ENCODE results near the gene MSI2. TPM values are rescaled to one million over a fixed set of nuclear protein-coding genes. Genes with fewer than 3 reads are reported as not detected.

MSI2 gene
- total RNA-seq, 1 donor from 2014 or later = 23.1 TPM

GRCh38 chr17:57519800-57520199 is 263.5 kb downstream of the MSI2 start:
- DNase-seq (ENCODE audit: low spot score) = no peak
- Mint-ChIP-seq H3K36me3 (ENCODE audit: low read depth) (no peaks in the 10 kb centered on the region), H3K9me3 (ENCODE audit: low read depth) (peaks cover 4% of the 10 kb centered on the region), H3K4me3 (ENCODE audit: unreplicated experiment) (no peak overlapping the region), H3K27me3 (ENCODE audit: low read depth) (no peaks in the 10 kb centered on the region), H3K4me1 (ENCODE audit: low read depth) (peaks cover 35% of the 10 kb centered on the region), H3K27ac (ENCODE audit: unreplicated experiment) (no peak overlapping the region)
- TF ChIP-seq, protein P1, sequence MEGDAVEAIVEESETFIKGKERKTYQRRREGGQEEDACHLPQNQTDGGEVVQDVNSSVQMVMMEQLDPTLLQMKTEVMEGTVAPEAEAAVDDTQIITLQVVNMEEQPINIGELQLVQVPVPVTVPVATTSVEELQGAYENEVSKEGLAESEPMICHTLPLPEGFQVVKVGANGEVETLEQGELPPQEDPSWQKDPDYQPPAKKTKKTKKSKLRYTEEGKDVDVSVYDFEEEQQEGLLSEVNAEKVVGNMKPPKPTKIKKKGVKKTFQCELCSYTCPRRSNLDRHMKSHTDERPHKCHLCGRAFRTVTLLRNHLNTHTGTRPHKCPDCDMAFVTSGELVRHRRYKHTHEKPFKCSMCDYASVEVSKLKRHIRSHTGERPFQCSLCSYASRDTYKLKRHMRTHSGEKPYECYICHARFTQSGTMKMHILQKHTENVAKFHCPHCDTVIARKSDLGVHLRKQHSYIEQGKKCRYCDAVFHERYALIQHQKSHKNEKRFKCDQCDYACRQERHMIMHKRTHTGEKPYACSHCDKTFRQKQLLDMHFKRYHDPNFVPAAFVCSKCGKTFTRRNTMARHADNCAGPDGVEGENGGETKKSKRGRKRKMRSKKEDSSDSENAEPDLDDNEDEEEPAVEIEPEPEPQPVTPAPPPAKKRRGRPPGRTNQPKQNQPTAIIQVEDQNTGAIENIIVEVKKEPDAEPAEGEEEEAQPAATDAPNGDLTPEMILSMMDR (IDR thresholded peaks at IDR 0.05) = no peak

DNA sequence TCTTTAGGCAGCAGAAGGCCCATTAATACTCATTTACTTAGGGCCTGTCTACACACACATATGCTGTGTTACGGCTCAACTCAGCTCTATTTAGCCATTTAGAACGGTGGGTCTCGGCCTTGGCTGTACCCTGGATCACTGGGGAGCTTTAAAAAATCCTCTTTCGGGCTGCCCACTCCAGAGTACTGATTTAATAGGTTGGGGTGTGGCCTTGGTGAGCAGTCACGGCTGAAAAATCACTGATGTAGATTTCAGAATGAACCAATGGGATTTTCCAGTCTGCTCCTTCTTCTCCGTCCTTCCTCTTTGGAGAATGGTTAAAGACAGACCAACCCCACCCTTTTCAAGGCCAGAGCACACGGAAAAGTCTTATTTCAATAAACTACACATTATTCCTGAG is 265.3 kb downstream of the MSI2 start:
- no peaks in the 10 kb centered on the region for H3K9me3 Mint-ChIP-seq (ENCODE audit: low read depth)
- TF ChIP-seq, protein P1 (IDR thresholded peaks at IDR 0.05) = no peak
- no peaks in the 10 kb centered on the region for H3K36me3 Mint-ChIP-seq (ENCODE audit: low read depth)
- DNase-seq (ENCODE audit: low spot score) = no peak
- no peaks in the 10 kb centered on the region for H3K27me3 Mint-ChIP-seq (ENCODE audit: low read depth)
- H3K4me3 Mint-ChIP-seq (ENCODE audit: unreplicated experiment) = no peak overlapping the region
- H3K4me1 Mint-ChIP-seq (ENCODE audit: low read depth) = peaks cover 40% of the 10 kb centered on the region
- H3K27ac Mint-ChIP-seq (ENCODE audit: unreplicated experiment) = no peak overlapping the region

- no peak for DNase-seq (ENCODE audit: low spot score)
- H3K4me3 Mint-ChIP-seq (ENCODE audit: unreplicated experiment) = no peak overlapping the region
- H3K9me3 Mint-ChIP-seq (ENCODE audit: low read depth) = no peaks in the 10 kb centered on the region
- no peaks in the 10 kb centered on the region for H3K27me3 Mint-ChIP-seq (ENCODE audit: low read depth)
- peaks cover 39% of the 10 kb centered on the region for H3K4me1 Mint-ChIP-seq (ENCODE audit: low read depth)
- no peaks in the 10 kb centered on the region for H3K36me3 Mint-ChIP-seq (ENCODE audit: low read depth)
- TF ChIP-seq, protein P1 (IDR thresholded peaks at IDR 0.05) = no peak
- peak overlapping the region; percentile 9 for H3K27ac Mint-ChIP-seq (ENCODE audit: unreplicated experiment)
These were observed 266.0 kb downstream of the MSI2 start for GRCh38 chr17:57522042-57523005.

DNA sequence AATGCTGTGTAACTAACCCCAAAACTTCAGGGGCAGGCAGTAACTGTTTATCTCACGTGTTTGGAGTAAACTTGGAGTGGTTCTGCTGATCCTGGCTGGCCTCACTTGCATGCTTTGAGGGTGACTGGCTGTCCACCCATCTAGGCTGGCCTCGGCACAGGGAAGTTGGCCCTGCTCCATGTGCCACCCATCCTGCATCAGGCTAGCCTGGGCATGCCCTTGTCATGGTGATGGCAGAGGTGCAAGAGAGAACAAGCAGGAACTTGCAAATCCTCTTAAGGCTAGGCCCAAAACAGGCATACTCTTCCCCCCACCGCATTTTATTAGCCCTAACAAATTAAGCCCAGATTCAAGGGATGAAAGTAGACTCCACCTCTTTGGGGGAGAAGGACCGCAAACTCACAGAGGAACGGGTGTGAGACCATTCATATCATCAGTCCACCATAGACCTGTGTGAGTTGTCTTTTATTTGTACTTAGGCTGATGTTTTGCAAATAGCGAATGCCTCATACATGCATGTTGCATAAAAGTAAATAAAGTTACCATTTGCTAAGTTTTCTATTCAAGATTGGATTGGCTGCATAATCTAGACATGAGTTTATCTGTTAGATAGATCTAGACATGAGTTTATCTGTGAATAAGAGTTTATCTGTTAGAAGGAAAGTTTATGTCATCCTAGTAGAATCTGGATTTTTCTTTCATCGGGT is 267.8 kb downstream of the MSI2 start:
- TF ChIP-seq, protein P1 (IDR thresholded peaks at IDR 0.05) = no peak
- DNase-seq (ENCODE audit: low spot score) = no peak
- H3K27me3 Mint-ChIP-seq (ENCODE audit: low read depth) = no peaks in the 10 kb centered on the region
- no peak overlapping the region for H3K4me3 Mint-ChIP-seq (ENCODE audit: unreplicated experiment)
- no peaks in the 10 kb centered on the region for H3K36me3 Mint-ChIP-seq (ENCODE audit: low read depth)
- H3K9me3 Mint-ChIP-seq (ENCODE audit: low read depth) = no peaks in the 10 kb centered on the region
- H3K27ac Mint-ChIP-seq (ENCODE audit: unreplicated experiment) = no peak overlapping the region
- peaks cover 31% of the 10 kb centered on the region for H3K4me1 Mint-ChIP-seq (ENCODE audit: low read depth)

GRCh38 chr17:57524839-57525568 is 268.7 kb downstream of the MSI2 start:
- Mint-ChIP-seq H3K4me3 (ENCODE audit: unreplicated experiment) (no peak overlapping the region), H3K4me1 (ENCODE audit: low read depth) (peaks cover 33% of the 10 kb centered on the region), H3K9me3 (ENCODE audit: low read depth) (no peaks in the 10 kb centered on the region), H3K36me3 (ENCODE audit: low read depth) (no peaks in the 10 kb centered on the region), H3K27me3 (ENCODE audit: low read depth) (no peaks in the 10 kb centered on the region), H3K27ac (ENCODE audit: unreplicated experiment) (no peak overlapping the region)
- no peak for DNase-seq (ENCODE audit: low spot score)
- TF ChIP-seq, protein P1 (IDR thresholded peaks at IDR 0.05) = no peak

Measured in chondrocyte (in vitro differentiated cells).